ENCODE results near the gene KCNAB1.

DNA sequence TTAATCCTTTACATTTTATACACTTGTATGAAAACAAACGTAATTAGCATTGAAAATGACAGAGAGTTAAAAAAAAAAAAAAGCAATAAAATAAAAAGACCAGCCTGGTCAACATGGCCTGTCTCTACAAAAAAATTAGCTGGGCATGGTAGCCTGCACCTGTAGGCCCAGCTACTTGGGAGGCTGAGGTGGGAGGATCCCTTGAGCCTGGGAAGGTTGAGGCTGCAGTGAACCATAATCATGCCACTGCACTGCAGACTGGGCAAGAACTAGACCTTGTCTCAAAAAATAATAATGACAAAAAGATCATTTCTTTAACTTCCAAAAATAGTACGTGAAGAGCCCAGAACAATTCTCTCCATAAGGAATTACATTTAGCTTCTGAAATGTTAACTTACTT is 432.6 kb downstream of the KCNAB1 start:
- TF ChIP-seq, protein P1, sequence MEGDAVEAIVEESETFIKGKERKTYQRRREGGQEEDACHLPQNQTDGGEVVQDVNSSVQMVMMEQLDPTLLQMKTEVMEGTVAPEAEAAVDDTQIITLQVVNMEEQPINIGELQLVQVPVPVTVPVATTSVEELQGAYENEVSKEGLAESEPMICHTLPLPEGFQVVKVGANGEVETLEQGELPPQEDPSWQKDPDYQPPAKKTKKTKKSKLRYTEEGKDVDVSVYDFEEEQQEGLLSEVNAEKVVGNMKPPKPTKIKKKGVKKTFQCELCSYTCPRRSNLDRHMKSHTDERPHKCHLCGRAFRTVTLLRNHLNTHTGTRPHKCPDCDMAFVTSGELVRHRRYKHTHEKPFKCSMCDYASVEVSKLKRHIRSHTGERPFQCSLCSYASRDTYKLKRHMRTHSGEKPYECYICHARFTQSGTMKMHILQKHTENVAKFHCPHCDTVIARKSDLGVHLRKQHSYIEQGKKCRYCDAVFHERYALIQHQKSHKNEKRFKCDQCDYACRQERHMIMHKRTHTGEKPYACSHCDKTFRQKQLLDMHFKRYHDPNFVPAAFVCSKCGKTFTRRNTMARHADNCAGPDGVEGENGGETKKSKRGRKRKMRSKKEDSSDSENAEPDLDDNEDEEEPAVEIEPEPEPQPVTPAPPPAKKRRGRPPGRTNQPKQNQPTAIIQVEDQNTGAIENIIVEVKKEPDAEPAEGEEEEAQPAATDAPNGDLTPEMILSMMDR (conservative IDR thresholded peaks at IDR 0.05; ENCODE audit: low read length) = no peak
- TF ChIP-seq EZH2phosphoT487 (IDR thresholded peaks at IDR 0.05; ENCODE audit: borderline replicate concordance, low read depth, low read length) = no peak

Data from OCI-LY7 (cell line).